ENCODE data around the gene SLC43A1.

GRCh38 chr11:57546451-57546850 is 30.9 kb upstream of the SLC43A1 start:
- TF ChIP-seq CTCF (IDR thresholded peaks at IDR 0.05) (no peak), POLR2A (IDR thresholded peaks at IDR 0.05) (no peak)
